GM21737 (cell line): ENCODE results near the gene TPSD1.
"Not testable (repeated sequence)": the region's sequence is repeated elsewhere in the genome, so short reads cannot be mapped to it uniquely, and the experiment has no call there.

Experiments
- ATAC-seq: cut with Tn5 transposase; IDR thresholded peaks from one replicate; pipeline ENCODE4 v1.9.1; 2021; ENCODE audit warnings: mild to moderate bottlenecking, moderate library complexity; ENCODE audit not compliant: unreplicated experiment

Gene TPSD1

DNA sequence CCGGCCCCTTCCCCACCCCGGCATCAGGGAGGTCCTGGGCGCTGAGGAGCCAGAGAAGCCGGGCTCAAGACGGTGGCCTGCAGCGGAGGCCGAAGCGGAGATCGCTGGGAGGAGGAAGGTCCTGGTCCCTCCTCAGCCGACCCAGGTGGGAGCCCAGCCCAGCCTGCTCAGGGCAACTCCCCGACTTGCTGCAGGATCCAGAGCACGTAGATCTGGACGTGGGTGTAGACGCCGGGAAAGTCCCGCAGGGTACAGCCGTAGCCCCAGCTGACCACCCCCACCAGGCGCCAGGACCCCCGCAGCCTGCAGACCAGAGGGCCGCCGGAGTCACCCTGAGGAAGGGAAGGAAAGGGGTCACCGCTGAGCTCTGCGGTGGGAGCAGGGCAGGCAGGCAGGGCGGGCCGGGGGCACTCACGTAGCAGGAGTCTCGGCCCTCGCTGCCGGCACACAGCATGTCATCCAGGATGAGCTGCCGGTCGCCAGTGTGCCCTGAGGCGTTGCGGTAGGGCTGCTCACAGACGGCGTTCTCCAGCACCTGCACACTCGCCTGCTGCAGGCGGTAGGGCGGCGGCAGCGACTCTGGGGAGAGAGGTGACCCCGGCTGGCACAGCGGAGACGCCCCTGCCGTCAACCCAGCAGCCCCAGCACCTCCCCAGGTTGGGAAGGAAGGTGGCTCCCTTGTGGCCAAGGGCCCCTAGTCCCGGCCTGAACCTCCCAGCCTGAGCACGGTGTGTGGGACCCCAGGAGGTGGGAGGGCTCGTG lies 5.4 kb downstream of the TPSD1 start:
- ATAC-seq: no peak

- no peak for ATAC-seq
Measured at GRCh38 chr16:1262210-1262845, 6.5 kb downstream of the TPSD1 start.

GRCh38 chr16:1262846-1263221 lies 7.0 kb downstream of the TPSD1 start:
- ATAC-seq: no peak

DNA sequence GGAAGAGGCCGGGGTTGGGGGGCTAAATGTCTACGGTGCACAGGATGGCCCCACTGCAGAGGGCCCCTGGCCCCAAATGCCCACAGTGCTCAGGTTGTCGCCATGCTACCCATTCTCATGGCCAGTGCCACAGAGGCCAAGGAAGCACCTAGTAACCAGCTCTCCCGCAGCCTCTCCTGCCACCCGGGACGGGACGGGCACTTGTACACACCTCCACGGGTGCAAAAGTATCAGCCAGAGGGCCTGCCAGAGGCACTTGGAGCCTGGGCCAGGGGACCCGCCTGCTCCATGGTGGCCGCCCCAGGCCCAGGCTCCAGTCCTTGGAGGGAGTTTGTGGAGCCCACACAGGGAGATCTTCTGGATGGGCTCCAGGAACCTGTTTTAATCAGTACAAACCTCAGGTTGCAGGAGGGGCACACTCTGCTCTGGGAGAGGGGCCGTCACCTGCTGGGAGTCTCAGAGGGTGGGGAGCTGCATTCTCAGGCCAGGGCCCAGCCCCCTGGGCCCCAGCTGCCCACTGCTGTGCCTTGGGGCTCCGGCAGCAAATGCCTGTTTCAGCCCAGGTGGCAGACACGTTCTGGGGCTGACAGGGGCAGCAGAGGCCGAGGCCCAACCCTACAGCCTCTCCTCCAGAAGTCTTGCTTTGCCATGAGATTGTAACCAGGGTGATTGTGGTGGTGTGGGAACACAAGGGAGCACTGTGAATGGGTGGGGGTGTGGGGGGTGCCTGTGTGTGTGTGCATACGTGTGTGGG lies 7.9 kb downstream of the TPSD1 start:
- no peak for ATAC-seq

DNA sequence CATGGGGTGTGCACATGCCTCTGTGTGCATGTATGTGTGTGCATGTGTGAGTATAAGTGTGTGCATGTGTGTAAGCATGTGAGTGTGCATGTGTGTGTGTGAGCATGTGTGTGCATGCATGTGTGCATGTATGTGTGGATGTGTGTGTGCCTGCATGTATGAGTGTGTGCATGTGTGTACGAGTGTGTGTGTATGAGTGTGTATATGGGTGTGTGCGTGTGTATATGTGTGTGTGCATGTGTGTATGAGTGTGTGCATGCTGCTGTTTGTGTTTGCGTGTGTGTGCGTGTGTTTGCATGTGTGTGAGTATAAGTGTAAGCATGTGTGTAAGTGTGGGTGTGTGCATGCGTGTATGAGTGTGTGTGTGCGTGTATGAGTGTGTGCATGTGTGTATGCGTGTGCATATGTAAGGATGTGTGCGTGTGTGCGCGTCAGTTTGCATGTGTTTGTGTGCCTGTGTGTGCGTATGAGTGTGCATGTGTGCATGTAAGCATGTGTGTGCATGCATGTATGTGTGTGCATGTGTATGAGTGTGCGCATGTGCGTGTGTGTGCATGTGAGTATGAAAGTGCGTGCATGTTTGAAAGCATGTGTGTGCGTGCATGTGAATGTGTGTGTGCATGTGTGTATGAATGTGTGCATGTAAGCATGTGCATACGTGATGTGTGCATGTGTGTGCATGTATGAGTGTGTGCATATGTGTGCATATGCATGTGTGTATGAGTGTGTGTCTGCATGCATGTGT lies 8.6 kb downstream of the TPSD1 start:
- no peak for ATAC-seq

DNA sequence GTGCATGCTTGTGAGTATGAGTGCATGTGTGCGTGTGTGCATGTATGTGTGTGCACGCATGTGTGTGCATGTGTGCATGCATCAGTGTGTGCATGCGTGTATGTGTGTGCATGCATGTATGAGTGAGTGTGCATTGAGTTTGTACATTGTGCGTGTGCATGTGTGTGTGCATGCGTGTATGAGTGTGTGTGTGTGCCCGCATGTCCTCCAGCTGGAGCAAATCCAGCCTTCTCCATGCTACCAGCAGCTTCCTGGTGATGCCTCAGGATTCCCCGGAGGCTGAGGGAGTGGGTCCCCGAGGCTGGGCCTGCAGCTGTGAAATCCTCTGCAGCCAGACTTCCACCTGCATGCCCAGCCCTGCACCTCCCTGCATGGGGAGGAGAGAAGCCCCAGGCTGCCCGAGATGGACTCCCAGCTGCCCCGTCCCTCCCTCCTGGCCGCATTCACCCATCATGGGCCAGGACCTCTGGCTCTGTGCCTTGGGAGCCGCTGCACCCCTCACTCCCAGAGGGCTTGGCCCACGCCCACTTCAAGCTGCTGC lies 9.3 kb downstream of the TPSD1 start:
- ATAC-seq: no peak

DNA sequence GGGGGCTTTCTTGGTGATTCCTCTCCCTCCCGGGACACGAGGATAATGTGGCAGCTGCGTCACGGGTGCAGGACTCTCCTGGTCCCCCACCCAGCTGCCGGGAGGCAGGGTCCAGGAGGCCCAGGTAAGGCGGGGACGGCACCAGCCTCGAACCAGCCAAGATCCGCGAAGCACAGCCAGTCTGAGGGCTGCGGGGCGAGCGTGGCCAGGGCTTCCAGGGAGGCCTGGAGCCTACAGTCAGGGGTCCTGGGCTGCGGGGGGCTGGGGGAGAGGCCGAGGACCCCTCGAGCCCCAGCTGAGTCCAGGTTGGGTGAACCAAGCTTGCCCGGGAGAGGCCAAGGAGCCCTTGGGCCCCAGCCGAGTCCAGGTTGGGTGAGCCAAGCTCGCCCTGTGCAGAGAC lies 10.0 kb downstream of the TPSD1 start:
- no peak for ATAC-seq

DNA sequence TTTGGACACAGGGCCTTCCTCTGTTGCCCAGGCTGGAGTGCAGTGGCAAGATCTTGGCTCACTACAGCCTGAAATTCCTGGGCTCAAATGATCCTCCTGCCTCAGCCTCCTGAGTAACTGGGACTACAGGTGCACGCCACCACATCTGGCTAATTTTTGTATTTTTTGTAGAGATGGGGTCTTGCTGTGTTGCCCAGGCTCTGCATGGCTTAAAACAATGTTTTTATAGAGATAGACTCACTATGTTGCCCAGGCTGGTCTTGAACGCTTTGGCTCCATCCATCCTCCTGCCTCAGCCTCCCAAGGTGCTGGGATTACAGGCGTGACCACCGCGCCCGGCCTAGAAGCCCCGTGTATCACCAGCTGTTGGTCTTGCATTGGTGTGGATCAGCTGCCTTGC lies 13.5 kb downstream of the TPSD1 start:
- not testable (repeated sequence) for ATAC-seq

DNA sequence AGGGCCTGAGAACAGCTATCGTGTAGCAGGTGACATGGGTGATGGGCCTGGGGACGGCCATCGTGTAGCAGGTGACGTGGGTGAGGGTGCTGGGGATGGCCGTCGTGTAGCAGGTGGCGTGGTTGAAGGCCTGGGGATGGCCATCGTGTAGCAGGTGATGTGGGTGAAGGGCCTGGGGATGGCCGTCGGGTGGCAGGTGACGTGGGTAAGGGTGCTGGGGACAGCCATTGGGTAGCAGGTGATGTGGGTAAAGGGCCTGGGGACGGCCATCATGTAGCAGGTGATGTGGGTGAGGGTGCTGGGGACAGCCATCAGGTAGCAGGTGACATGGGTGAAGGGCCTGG lies 15.5 kb downstream of the TPSD1 start:
- ATAC-seq: no peak

- ATAC-seq: not testable (repeated sequence)
Measured at GRCh38 chr16:1271724-1272413, 16.0 kb downstream of the TPSD1 start.

- ATAC-seq: no peak
Measured at GRCh38 chr16:1272453-1273198, 16.8 kb downstream of the TPSD1 start.

DNA sequence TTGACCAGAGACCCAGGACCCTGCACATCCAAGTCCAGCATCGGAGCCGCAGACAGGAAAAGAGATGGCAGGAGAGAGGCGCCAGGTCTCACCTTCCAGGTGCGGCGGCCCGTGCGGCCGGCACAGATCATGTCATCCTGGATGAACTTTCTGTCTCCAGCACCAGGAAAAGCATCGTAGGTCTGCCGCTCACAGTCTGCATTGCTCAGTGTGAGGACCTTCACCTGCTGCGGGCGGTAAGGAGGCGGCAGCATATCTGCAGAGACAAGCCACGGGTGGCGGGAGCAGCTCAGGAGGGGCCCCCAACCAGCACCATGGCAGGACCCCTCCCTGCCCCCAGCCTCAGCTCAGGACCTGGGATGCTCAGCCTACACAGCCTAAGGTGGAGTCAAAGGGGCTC lies 17.9 kb downstream of the TPSD1 start:
- ATAC-seq: no peak

- no peak for ATAC-seq
Measured at GRCh38 chr16:1274767-1275166, 18.9 kb downstream of the TPSD1 start.

DNA sequence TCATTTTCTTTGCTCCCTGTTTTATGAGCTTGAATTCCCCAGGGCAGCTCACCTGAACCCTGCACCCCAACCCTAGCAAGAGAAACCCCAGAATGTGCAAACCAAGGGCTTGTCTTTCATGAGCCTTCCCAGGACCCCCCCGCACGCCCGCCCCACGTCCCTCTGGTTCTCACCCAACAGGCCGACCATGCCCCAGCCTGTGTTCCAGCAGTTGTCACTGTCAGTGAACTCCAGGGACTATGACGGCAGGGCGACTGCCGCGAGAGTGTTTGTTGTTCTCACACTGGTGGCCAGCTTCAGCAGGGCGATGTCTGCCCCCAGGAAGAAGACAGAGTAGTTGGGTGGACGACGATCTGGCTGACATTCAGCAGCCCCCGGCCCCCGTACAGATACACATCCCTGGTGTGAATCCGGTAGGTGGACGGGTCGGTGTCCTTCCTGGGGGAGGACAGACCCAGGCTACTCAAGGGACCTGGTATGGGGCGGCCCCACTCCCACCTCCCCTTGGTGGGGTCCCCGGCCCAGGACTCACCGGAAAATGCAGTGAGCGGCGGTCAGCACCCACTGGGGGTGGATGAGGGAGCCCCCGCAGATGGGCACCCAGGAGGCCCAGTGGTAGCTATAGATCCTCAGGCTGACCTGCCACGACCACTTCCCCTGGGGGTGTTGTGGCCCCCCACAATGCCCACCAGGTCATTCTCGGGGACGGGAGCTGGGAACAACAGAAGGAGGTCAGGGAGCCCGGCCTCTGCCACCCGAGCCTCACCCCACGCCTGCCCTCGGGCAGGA lies 20.1 kb downstream of the TPSD1 start:
- ATAC-seq: no peak

DNA sequence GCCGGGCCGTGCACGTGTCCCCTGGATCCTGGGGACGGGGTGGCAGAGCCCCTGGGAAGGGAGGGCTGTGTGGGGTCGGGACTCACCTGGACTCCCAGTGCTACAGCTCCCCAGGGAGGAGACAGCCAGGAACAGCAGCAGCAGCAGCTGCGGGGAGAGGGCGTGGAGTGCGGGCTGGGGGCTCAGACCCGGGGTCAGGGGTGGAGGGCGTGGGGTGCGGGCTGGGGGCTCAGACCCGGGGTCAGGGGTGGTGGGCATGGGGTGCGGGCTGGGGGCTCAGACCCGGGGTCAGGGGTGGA lies 20.7 kb downstream of the TPSD1 start:
- ATAC-seq: no peak

GRCh38 chr16:1277151-1277598 lies 21.3 kb downstream of the TPSD1 start:
- no peak for ATAC-seq

DNA sequence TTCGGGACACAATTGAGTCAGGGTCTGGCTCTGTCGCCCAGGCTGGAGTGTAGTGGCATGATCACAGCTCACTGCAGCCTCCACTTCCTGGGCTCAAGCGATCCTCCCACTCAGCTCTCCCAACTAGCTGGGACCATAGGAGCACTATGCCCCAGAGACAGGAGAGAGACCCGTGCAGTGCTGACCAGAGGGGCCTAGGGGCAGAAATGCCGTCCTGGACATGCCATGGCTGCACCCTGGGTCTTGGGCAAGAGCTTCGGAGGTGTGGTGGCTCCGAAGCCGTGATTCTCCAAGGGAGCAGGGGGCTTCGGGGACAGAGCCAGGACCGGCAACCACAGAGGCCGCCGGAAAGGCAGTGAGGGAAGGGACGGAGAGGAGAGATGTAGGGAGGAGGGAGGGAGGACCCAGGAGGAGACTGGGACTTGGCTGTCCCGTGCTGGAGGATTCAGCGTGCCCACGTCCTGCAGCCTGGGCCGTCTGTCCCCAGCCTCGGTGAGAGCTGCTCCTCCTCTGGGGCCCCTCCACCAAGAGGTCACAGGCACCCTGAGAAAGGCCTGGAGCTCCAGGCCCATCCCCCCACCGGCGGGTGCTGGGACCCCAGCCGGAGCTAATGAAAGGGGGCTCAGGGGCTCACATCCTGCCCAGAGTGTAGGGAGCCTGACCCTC lies 21.9 kb downstream of the TPSD1 start:
- no peak for ATAC-seq

GRCh38 chr16:1278477-1278876 lies 22.6 kb downstream of the TPSD1 start:
- no peak for ATAC-seq
